HEK293T (cell line): Measurements from ENCODE around the gene ASB5.

ENCODE experiments used
- ARNT ChIP-seq: fragments of 450-650 bp; IDR thresholded peaks from 2 replicates; pipeline ENCODE4 v1.6.1; 2017; ENCODE audit warnings: mild to moderate bottlenecking
- BHLHE40 ChIP-seq: fragments of 450-650 bp; IDR thresholded peaks from 2 replicates; pipeline ENCODE4 v1.6.1; 2016; ENCODE audit warnings: mild to moderate bottlenecking, moderate library complexity, borderline replicate concordance
- CTBP1 ChIP-seq: fragments of 450-650 bp; IDR thresholded peaks from 2 replicates; pipeline ENCODE4 v1.6.1; 2016; ENCODE audit warnings: borderline replicate concordance
- ELF4 ChIP-seq: fragments of 450-650 bp; IDR thresholded peaks from 2 replicates; pipeline ENCODE4 v1.6.1; 2017; ENCODE audit warnings: antibody characterized with exemption
- FOXA1 ChIP-seq: fragments of 450-650 bp; IDR thresholded peaks from 2 replicates; pipeline ENCODE4 v1.6.1; 2016; ENCODE audit warnings: mild to moderate bottlenecking
- FOXK2 ChIP-seq: fragments of 450-650 bp; IDR thresholded peaks from 2 replicates; pipeline ENCODE4 v1.6.1; 2016; ENCODE audit warnings: mild to moderate bottlenecking
- HDGF ChIP-seq: fragments of 450-650 bp; IDR thresholded peaks from 2 replicates; pipeline ENCODE4 v1.6.1; 2017; ENCODE audit warnings: antibody characterized with exemption, borderline replicate concordance
- NFRKB ChIP-seq: fragments of 450-650 bp; IDR thresholded peaks from 2 replicates; pipeline ENCODE4 v1.6.1; 2016; ENCODE audit warnings: mild to moderate bottlenecking, moderate library complexity
- PKNOX1 ChIP-seq: fragments of 450-650 bp; IDR thresholded peaks from 2 replicates; pipeline ENCODE4 v1.6.1; 2016
- SP1 ChIP-seq: fragments of 450-650 bp; IDR thresholded peaks from 2 replicates; pipeline ENCODE4 v1.6.1; 2017
- SUZ12 ChIP-seq: fragments of 450-650 bp; IDR thresholded peaks from 2 replicates; pipeline ENCODE4 v1.6.1; 2016; ENCODE audit warnings: mild to moderate bottlenecking
- TARDBP ChIP-seq: fragments of 450-650 bp; IDR thresholded peaks from 2 replicates; pipeline ENCODE4 v1.6.1; 2016
- ZNF384 ChIP-seq: fragments of 450-650 bp; IDR thresholded peaks from 2 replicates; pipeline ENCODE4 v1.6.1; 2016

DNA sequence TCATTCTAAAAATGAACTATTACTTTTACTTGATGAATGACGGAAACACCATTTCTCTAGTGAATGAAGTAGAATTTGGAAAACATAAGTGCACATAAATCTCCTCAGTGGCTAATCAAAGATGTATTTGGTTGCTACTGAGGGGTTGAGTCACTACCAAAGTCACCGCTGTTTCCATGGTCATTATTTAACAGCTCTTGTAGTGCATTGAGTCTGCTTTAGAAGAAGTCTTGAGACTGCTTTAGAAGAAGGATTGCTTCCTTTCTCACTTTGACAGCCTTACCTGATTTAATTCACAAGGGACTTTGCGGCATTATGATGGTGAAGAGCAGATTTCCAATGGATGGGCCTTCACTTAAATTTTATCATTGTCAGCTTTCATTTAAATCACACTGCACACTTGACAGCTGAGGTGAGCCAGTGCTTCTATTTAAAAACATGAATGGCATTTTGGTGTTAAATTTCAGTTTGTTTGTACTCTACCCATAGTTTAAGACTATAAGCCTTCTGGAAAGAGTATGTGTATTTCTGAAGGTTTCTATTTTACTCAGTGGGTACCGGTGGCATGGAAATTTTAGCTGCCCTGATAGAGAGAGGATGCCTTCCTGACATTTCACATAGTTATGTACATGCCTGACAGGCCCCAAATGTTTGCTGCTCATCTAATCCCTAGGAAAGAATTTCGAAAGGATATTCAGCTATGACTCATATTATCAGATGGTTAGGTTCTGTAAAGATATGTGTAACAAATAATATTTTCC is 9.5 kb downstream of the ASB5 start:
- no peak for TF ChIP-seq SUZ12
- TF ChIP-seq HDGF, result no peak
- TF ChIP-seq FOXK2, result no peak
- no peak for TF ChIP-seq SP1
- no peak for TF ChIP-seq ARNT
- no peak for TF ChIP-seq CTBP1
- no peak for TF ChIP-seq FOXA1
- no peak for TF ChIP-seq PKNOX1
- no peak for TF ChIP-seq BHLHE40
- TF ChIP-seq TARDBP, result no peak
- no peak for TF ChIP-seq ELF4
- TF ChIP-seq ZNF384, result no peak
- TF ChIP-seq NFRKB, result no peak
